ENCODE results near the gene SRPK2. TPM values are rescaled to one million over a fixed set of nuclear protein-coding genes. Genes with fewer than 3 reads are reported as not detected.

Gene SRPK2
- total and polyA plus RNA-seq, 2 of the 8 experiments (the other 6 are each of a cell fraction or from before 2014, with no cell fraction given), result 10.0 to 47.1 TPM

GRCh38 chr7:105216786-105217185 lies 171.9 kb downstream of the SRPK2 start:
- H3K27ac ChIP-seq (ENCODE audit: low read depth, low read length), result no peak overlapping the region
- H3K4me2 ChIP-seq (ENCODE audit: insufficient read depth in 1 of 2, low read depth in 2 of 2, low read length in 2 of 2), result no peak overlapping the region
- H3K79me2 ChIP-seq (ENCODE audit: control insufficient read depth in 1 of 2, insufficient read depth in 2 of 2, low read length in 2 of 2), result peaks cover 0 to 80% of the 10 kb centered on the region in 2 experiments; a peak in 3 of 4 replicates
- H3K9me3 ChIP-seq (ENCODE audit: insufficient read depth in 2 of 2, low read depth in 1 of 2, low read length in 1 of 2), result no peaks in the 10 kb centered on the region
- TF ChIP-seq GTF2F1 (IDR thresholded peaks at IDR 0.05; ENCODE audit: borderline replicate concordance, low read depth, low read length) (no peak), PHF8 (conservative IDR thresholded peaks at IDR 0.05; ENCODE audit: low read depth, low read length) (no peak), CHD1 (IDR thresholded peaks at IDR 0.05; ENCODE audit: low read depth, low read length) (no peak), NANOG (IDR thresholded peaks at IDR 0.05; ENCODE audit: insufficient read depth, low read depth, low read length, poor library complexity, severe bottlenecking) (no peak), SRF (IDR thresholded peaks at IDR 0.05; ENCODE audit: low read depth, low read length) (no peak), RFX5 (IDR thresholded peaks at IDR 0.05; ENCODE audit: borderline replicate concordance, low read depth, low read length) (no peak), BCL11A (IDR thresholded peaks at IDR 0.05; ENCODE audit: low read depth in 2 of 2, low read length in 2 of 2) (no peak), POU5F1 (IDR thresholded peaks at IDR 0.05; ENCODE audit: low read depth, low read length) (no peak), ZNF274 (IDR thresholded peaks at IDR 0.05; ENCODE audit: borderline replicate concordance, extremely low read depth, low read length) (no peak), RXRA (IDR thresholded peaks at IDR 0.05; ENCODE audit: insufficient read depth, low read depth, low read length) (no peak), ASH2L (IDR thresholded peaks at IDR 0.05; ENCODE audit: low read length) (no peak), RBBP5 (IDR thresholded peaks at IDR 0.05; ENCODE audit: borderline replicate concordance, low read depth, low read length) (no peak)
- TF ChIP-seq, protein P1, sequence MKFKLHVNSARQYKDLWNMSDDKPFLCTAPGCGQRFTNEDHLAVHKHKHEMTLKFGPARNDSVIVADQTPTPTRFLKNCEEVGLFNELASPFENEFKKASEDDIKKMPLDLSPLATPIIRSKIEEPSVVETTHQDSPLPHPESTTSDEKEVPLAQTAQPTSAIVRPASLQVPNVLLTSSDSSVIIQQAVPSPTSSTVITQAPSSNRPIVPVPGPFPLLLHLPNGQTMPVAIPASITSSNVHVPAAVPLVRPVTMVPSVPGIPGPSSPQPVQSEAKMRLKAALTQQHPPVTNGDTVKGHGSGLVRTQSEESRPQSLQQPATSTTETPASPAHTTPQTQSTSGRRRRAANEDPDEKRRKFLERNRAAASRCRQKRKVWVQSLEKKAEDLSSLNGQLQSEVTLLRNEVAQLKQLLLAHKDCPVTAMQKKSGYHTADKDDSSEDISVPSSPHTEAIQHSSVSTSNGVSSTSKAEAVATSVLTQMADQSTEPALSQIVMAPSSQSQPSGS (IDR thresholded peaks at IDR 0.05; ENCODE audit: low read length), result no peak
- DNase-seq (ENCODE audit: low read depth in 1 of 2, low spot score in 2 of 2) (no peak), FAIRE-seq (no peak)
- ChIA-PET POLR2A (ENCODE audit: partially characterized antibody) (no interaction called here), CTCF (ENCODE audit: partially characterized antibody) (no interaction called here)
- H3K36me3 ChIP-seq (ENCODE audit: control insufficient read depth in 2 of 4, insufficient read depth in 4 of 4, low read length in 3 of 4), result no peaks in the 10 kb centered on the region
- no peak overlapping the region for H3K56ac ChIP-seq (replicated peaks; ENCODE audit: insufficient read length, low read depth, low read length)
- H4K91ac ChIP-seq (replicated peaks; ENCODE audit: insufficient read length, low read length), result no peak overlapping the region
- no peak overlapping the region for H3K4ac ChIP-seq (replicated peaks; ENCODE audit: insufficient read length, low read depth, low read length)
- peaks cover 5% of the 10 kb centered on the region; the same call in 1 of the 2 replicates for H3K79me1 ChIP-seq (ENCODE audit: low read depth, low read length)
- H2BK5ac ChIP-seq (ENCODE audit: low read depth, low read length), result no peak overlapping the region
- no peak overlapping the region for H3K23ac ChIP-seq (ENCODE audit: insufficient read length)
- H3K9ac ChIP-seq (replicated peaks in 1 of 4; ENCODE audit: extremely low read depth in 1 of 4, low read depth in 3 of 4, low read length in 3 of 4), result no peak overlapping the region
- no peak overlapping the region for H3K14ac ChIP-seq (ENCODE audit: insufficient read length)
- H4K8ac ChIP-seq (ENCODE audit: extremely low read depth, insufficient read depth, low read length), result no peak overlapping the region
- H3K18ac ChIP-seq (ENCODE audit: extremely low read depth, low read length), result no peak overlapping the region
- H3K27me3 ChIP-seq (replicated peaks in 1 of 4; ENCODE audit: control insufficient read depth in 3 of 4, extremely low read depth in 1 of 4, insufficient read depth in 3 of 4, low read length in 3 of 4), result no peaks in the 10 kb centered on the region
- H4K5ac ChIP-seq (ENCODE audit: insufficient read length, low read depth, low read length), result no peak overlapping the region
- no peak overlapping the region for H2BK12ac ChIP-seq (ENCODE audit: low read depth, low read length)
- peaks cover 2 to 8% of the 10 kb centered on the region in 2 experiments for H4K20me1 ChIP-seq (replicated peaks in 1 of 2; ENCODE audit: control insufficient read depth in 1 of 2, insufficient read depth in 2 of 2, low read length in 2 of 2)
- H2BK20ac ChIP-seq (ENCODE audit: low read length), result no peak overlapping the region
- 96% methylated on average over 3 of the region's 3 CpGs; no CpG with 5 or more reads in 1 of the 2 experiments for WGBS, 2 experiments (ENCODE audit: extremely low coverage in 1 of 2, insufficient coverage in 1 of 2, insufficient read length in 1 of 2, insufficient replicate concordance in 2 of 2, low coverage in 1 of 2, low lambda C conversion rate in 2 of 2, missing lambda C conversion rate in 1 of 2)
- no peak overlapping the region for H2AFZ ChIP-seq (ENCODE audit: low read length)
- H3K4me1 ChIP-seq (replicated peaks in 1 of 4; ENCODE audit: control insufficient read depth in 3 of 4, insufficient read depth in 4 of 4, low read length in 3 of 4), result peaks cover 0 to 5% (median 0%) of the 10 kb centered on the region in 4 experiments; a peak in 2 of 7 replicates
- H3K4me3 ChIP-seq (ENCODE audit: extremely low read depth in 1 of 4, insufficient read depth in 2 of 4, low read depth in 3 of 4, low read length in 4 of 4), result no peak overlapping the region
- no peak overlapping the region for H2BK120ac ChIP-seq (replicated peaks; ENCODE audit: low read depth, low read length)
- no peak overlapping the region for H2BK15ac ChIP-seq (ENCODE audit: low read length)
- H3K23me2 ChIP-seq (ENCODE audit: low read depth, low read length), result no peaks in the 10 kb centered on the region
- H2AK5ac ChIP-seq (ENCODE audit: low read depth, low read length), result no peak overlapping the region
